ENCODE results near the gene EXOC1. TPM values are rescaled to one million over a fixed set of nuclear protein-coding genes. Genes with fewer than 3 reads are reported as not detected.
"Not testable (repeated sequence)": the region's sequence is repeated elsewhere in the genome, so short reads cannot be mapped to it uniquely, and the experiment has no call there.

Gene EXOC1
- total RNA-seq, 1 donor from 2014 or later, result 28.9 TPM

DNA sequence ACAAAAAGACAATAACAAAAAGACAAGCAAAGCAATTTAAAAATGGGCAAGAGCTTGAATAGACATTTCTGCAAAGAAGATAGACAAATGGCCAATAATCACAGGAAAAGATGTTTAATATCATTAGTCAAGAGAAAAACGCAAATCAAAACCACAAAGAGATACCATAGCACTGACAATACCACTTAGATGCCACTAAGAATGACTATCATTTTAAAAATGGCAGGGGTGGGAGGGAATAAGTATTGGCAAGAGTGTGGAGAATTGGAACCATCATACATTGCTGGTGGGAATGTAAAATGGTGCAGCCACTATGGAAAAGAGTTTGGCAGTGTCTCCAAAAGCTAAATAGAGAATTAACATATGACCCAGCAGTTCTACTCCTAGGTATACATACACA, 15.1 kb upstream of the EXOC1 start:
- DNase-seq (ENCODE audit: low spot score), result no peak

DNA sequence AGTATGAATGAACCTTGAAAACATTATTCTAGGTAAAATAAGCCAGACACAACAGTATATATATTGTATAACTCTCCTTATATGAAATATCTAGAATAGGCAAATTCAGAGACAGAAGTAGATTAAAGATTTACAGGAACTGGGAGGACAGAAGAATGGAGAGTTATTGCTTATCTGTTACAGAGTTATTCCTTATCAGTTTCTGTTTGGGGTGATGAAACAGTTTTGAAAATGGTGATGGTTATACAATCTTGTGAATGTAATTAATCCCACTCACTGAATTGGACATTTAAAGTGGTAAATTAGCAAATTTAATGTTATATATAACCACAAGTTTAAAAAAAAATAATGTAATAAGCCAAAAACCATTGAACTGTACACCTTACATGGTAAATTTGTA, 14.5 kb upstream of the EXOC1 start:
- Mint-ChIP-seq H3K4me3 (ENCODE audit: unreplicated experiment) (no peak overlapping the region), H3K27ac (ENCODE audit: unreplicated experiment) (no peak overlapping the region), H3K27me3 (ENCODE audit: low read depth) (peaks cover 14% of the 10 kb centered on the region), H3K9me3 (ENCODE audit: low read depth) (peaks cover 10% of the 10 kb centered on the region), H3K4me1 (ENCODE audit: low read depth) (peaks cover 11% of the 10 kb centered on the region), H3K36me3 (ENCODE audit: low read depth) (peaks cover 1% of the 10 kb centered on the region)
- TF ChIP-seq, protein P1, sequence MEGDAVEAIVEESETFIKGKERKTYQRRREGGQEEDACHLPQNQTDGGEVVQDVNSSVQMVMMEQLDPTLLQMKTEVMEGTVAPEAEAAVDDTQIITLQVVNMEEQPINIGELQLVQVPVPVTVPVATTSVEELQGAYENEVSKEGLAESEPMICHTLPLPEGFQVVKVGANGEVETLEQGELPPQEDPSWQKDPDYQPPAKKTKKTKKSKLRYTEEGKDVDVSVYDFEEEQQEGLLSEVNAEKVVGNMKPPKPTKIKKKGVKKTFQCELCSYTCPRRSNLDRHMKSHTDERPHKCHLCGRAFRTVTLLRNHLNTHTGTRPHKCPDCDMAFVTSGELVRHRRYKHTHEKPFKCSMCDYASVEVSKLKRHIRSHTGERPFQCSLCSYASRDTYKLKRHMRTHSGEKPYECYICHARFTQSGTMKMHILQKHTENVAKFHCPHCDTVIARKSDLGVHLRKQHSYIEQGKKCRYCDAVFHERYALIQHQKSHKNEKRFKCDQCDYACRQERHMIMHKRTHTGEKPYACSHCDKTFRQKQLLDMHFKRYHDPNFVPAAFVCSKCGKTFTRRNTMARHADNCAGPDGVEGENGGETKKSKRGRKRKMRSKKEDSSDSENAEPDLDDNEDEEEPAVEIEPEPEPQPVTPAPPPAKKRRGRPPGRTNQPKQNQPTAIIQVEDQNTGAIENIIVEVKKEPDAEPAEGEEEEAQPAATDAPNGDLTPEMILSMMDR (IDR thresholded peaks at IDR 0.05), result no peak
- no peak for DNase-seq (ENCODE audit: low spot score)

More for the DNA sequence above, 15.1 kb upstream of the EXOC1 start:
- Mint-ChIP-seq H3K4me3 (ENCODE audit: unreplicated experiment) (no peak overlapping the region), H3K27me3 (ENCODE audit: low read depth) (peaks cover 15% of the 10 kb centered on the region), H3K9me3 (ENCODE audit: low read depth) (peaks cover 10% of the 10 kb centered on the region), H3K4me1 (ENCODE audit: low read depth) (peaks cover 11% of the 10 kb centered on the region), H3K27ac (ENCODE audit: unreplicated experiment) (no peak overlapping the region), H3K36me3 (ENCODE audit: low read depth) (no peaks in the 10 kb centered on the region)
- TF ChIP-seq, protein P1 (IDR thresholded peaks at IDR 0.05), result no peak

DNA sequence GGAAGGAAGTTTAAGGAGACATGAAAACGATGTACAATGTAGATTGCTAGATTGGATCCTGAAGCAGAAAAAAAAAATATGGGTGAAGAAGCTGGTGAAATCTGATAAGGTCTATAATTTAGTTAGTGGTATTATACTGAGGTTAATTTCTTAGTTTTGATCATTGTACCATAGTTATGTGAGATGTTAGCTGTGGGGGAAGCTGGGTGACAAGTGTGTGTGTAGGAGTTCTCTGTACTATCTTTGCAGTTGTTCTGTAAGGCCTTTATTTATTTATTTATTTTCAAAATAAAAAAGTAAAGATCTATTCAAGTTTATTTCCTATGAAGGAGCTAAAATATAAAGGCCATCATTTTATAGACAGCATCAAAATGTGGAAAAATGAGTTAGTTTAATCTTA, 12.5 kb upstream of the EXOC1 start:
- TF ChIP-seq, protein P1 (IDR thresholded peaks at IDR 0.05), result no peak
- peaks cover 6% of the 10 kb centered on the region for H3K27me3 Mint-ChIP-seq (ENCODE audit: low read depth)
- DNase-seq (ENCODE audit: low spot score), result no peak
- H3K4me3 Mint-ChIP-seq (ENCODE audit: unreplicated experiment), result no peak overlapping the region
- H3K9me3 Mint-ChIP-seq (ENCODE audit: low read depth), result peaks cover 15% of the 10 kb centered on the region
- peaks cover 11% of the 10 kb centered on the region for H3K4me1 Mint-ChIP-seq (ENCODE audit: low read depth)
- H3K27ac Mint-ChIP-seq (ENCODE audit: unreplicated experiment), result no peak overlapping the region
- peaks cover 3% of the 10 kb centered on the region for H3K36me3 Mint-ChIP-seq (ENCODE audit: low read depth)

DNA sequence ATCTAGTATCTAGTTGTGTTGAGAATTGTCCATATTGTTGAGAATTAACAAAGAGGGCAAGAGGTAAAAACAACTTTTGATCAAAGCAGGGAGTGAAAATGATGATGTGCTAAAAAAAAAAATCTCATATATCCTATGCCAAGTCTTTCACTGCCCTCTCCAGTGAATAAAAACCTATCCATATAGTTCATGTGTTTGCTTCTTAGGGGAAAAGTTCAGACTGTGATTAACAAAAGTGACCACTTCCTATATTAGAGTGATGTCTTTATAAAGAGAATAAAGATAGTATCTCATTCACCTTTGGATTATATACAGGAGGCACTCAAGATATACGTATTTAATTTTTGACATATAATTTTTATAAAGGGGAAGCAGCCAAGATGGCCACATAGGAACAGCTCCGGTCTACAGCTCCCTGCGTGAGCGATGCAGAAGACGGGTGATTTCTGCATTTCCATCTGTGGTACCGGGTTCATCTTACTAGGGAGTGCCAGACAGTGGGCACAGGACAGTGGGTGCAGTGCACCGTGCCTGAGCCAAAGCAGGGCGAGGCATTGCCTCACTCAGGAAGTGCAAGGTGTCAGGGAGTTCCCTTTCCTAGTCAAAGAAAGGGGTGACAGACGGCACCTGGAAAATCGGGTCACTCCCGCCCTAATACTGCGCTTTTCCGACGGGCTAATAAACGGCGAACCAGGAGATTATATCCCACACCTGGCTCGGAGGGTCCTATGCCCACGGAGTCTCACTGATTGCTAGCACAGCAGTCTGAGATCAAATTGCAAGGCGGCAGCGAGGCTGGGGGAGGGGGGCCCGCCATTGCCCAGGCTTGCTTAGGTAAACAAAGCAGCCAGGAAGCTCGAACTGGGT, 11.8 kb upstream of the EXOC1 start:
- not testable (repeated sequence) for DNase-seq (ENCODE audit: low spot score); H3K27me3 Mint-ChIP-seq (ENCODE audit: low read depth); H3K36me3 Mint-ChIP-seq (ENCODE audit: low read depth); H3K27ac Mint-ChIP-seq (ENCODE audit: unreplicated experiment)
- peaks cover 11% of the 10 kb centered on the region for H3K4me1 Mint-ChIP-seq (ENCODE audit: low read depth)
- peaks cover 13% of the 10 kb centered on the region for H3K9me3 Mint-ChIP-seq (ENCODE audit: low read depth)
- peak overlapping the region; percentile 41 for H3K4me3 Mint-ChIP-seq (ENCODE audit: unreplicated experiment)

DNA sequence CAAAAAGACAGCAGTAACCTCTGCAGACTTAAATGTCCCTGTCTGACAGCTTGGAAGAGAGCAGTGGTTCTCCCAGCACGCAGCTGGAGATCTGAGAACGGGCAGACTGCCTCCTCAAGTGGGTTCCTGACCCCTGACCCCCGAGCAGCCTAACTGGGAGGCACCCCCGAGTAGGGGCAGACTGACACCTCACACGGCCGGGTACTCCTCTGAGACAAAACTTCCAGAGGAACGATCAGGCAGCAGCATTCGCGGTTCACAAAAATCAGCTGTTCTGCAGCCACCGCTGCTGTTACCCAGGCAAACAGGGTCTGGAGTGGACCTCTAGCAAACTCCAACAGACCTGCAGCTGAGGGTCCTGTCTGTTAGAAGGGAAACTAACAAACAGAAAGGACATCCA, 11.1 kb upstream of the EXOC1 start:
- not testable (repeated sequence) for H3K27me3 Mint-ChIP-seq (ENCODE audit: low read depth); H3K27ac Mint-ChIP-seq (ENCODE audit: unreplicated experiment); DNase-seq (ENCODE audit: low spot score); H3K36me3 Mint-ChIP-seq (ENCODE audit: low read depth)
- Mint-ChIP-seq H3K9me3 (ENCODE audit: low read depth) (peaks cover 11% of the 10 kb centered on the region), H3K4me1 (ENCODE audit: low read depth) (peaks cover 11% of the 10 kb centered on the region), H3K4me3 (ENCODE audit: unreplicated experiment) (peak overlapping the region; percentile 41)

DNA sequence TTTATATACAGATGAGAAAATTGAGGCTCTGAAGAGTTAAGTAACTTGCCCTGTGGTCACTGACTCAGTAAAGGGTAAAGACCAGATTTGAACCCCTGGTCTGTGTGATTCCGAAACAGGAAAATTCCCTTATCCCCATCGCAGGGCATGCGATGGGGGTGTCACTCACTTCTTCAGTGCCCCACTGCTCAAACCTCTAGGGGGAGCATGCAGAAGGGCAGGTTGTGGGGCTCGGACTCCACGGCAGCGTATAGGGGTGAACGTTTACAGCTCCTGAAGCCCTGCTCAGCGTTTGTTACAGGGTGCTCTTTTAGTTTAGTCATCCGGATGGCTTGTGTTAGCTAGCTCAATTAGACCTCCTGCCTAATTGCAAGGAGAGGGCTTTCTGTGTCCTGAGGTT, 3.7 kb upstream of the EXOC1 start:
- Mint-ChIP-seq H3K27me3 (ENCODE audit: low read depth) (no peaks in the 10 kb centered on the region), H3K36me3 (ENCODE audit: low read depth) (no peaks in the 10 kb centered on the region), H3K27ac (ENCODE audit: unreplicated experiment) (no peak overlapping the region), H3K9me3 (ENCODE audit: low read depth) (no peaks in the 10 kb centered on the region), H3K4me1 (ENCODE audit: low read depth) (peaks cover 8% of the 10 kb centered on the region), H3K4me3 (ENCODE audit: unreplicated experiment) (no peak overlapping the region)
- no peak for DNase-seq (ENCODE audit: low spot score)
- TF ChIP-seq, protein P1 (IDR thresholded peaks at IDR 0.05), result no peak

All from chondrocyte (in vitro differentiated cells).